Thymus (tissue), 11 donors: ENCODE data around the gene RUFY3. TPM values are rescaled to one million over a fixed set of nuclear protein-coding genes. Genes with fewer than 3 reads are reported as not detected.

Experiments used
- DNase-seq, 9 donors: peaks; one replicate each; pipeline ENCODE4 v3.0.0-alpha.2; 2013; ENCODE audit warnings: low spot score in 9 of 9, low read depth in 6 of 9, missing footprints in 1 of 9
- H3K27ac ChIP-seq, 2 donors: one replicate each; pipeline ENCODE4 v1.5.1; 2013; ENCODE audit warnings: control low read depth in 1 of 2, low read depth in 1 of 2, low read length in 1 of 2, mild to moderate bottlenecking in 1 of 2, moderate library complexity in 1 of 2
- H3K27me3 ChIP-seq, 2 donors: one replicate each; pipeline ENCODE4 v1.5.1; 2013; ENCODE audit warnings: low read length in 1 of 2; ENCODE audit not compliant: control insufficient read depth in 2 of 2, insufficient read depth in 1 of 2
- H3K36me3 ChIP-seq, 2 donors: one replicate each; pipeline ENCODE4 v1.5.1; 2013; ENCODE audit warnings: low read length in 1 of 2, mild to moderate bottlenecking in 1 of 2, moderate library complexity in 1 of 2; ENCODE audit not compliant: control insufficient read depth in 2 of 2, insufficient read depth in 2 of 2
- H3K4me1 ChIP-seq, 2 donors: one replicate each; pipeline ENCODE4 v1.5.1; 2013; ENCODE audit warnings: low read length in 2 of 2; ENCODE audit not compliant: control insufficient read depth in 2 of 2, insufficient read depth in 2 of 2
- H3K4me3 ChIP-seq, 2 donors: one replicate each; pipeline ENCODE4 v1.5.1; 2013; ENCODE audit warnings: low read length in 2 of 2, control low read depth in 1 of 2, mild to moderate bottlenecking in 1 of 2
- H3K9me3 ChIP-seq, 2 donors: one replicate each; pipeline ENCODE4 v1.5.1; 2013; ENCODE audit warnings: low read length in 1 of 2, mild to moderate bottlenecking in 1 of 2; ENCODE audit not compliant: control insufficient read depth in 2 of 2, insufficient read depth in 1 of 2
- WGBS: extraction: QIAGEN DNeasy Blood & Tissue Kit; methylation state at CpG from one replicate; pipeline ENCODE4 v1.1.7; 2013; 5-methylcytosine and 5-hydroxymethylcytosine counted together
- polyA plus RNA-seq: library from polyadenylated mRNA; stranded (reverse); fragments of 200-250 nt; gene quantifications from one replicate; pipeline ENCODE4 v1.2.3, GENCODE V29; 2013
- total RNA-seq: library from RNA; stranded (reverse); fragments of 120-200 nt; gene quantifications from one replicate; pipeline ENCODE4 v1.2.4, GENCODE V29; 2013
- donor health status: healthy.

Gene RUFY3
- total and polyA plus RNA-seq, 2 donors: 37.3 to 75.3 TPM

DNA sequence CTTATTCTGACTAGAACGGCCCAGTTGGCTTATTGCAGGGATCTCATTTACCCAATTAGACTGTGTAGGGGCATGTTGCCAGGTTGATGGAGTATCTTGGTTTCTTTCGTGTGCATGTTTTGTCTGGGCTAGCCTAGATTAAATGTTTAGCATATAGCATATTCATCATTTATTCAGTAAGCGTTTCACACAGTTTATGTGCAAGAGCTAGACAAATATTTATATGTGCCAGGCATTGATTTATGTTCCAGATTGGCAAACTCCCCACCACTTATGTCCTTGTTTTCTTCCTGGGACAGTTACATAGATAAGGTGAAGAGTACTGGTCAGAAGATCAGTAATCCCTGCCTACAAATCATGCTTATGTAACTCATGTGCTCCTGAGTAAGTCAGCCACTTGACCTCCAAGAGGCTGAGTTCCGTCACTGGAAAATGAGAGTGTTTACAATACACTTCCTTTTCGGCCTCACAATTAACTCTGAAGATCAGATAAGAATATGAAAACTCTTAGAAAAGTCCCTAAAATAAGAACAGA lies 57.2 kb downstream of the RUFY3 start:
- 98% methylated on average over 5 of the region's 5 CpGs for whole genome bisulfite sequencing
- Histone ChIP-seq H3K4me1 (no peaks in the 10 kb centered on the region), H3K27ac (no peak overlapping the region), H3K36me3 (peaks cover 20 to 37% of the 10 kb centered on the region in 2 donors), H3K27me3 (no peaks in the 10 kb centered on the region), H3K9me3 (no peaks in the 10 kb centered on the region), H3K4me3 (no peak overlapping the region)
- no peak for DNase-seq

DNA sequence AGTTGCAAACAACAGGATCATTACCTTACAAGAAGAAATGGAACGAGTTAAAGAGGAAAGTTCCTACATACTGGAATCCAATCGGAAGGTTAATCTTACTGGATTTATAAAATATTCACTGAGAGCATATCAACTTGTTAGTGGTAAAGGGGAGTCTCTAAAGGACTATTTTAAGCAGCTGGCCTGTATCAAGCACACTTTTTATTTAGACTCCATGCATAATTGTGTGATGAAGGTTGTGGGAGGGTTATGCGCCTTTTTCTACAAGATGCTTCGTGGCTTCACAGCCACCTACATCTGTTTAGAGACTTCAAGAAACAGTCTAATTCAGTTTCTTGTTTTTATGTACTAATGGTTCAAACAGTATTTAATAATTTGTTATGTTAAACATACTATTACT lies 61.3 kb downstream of the RUFY3 start:
- no peak overlapping the region for H3K4me3 ChIP-seq
- whole genome bisulfite sequencing: 96% methylated on average over 4 of the region's 4 CpGs
- peaks cover 16 to 45% of the 10 kb centered on the region in 2 donors for H3K36me3 ChIP-seq
- H3K27me3 ChIP-seq: no peaks in the 10 kb centered on the region
- no peak overlapping the region for H3K27ac ChIP-seq
- no peaks in the 10 kb centered on the region for H3K9me3 ChIP-seq
- H3K4me1 ChIP-seq: no peaks in the 10 kb centered on the region
- no peak for DNase-seq

DNA sequence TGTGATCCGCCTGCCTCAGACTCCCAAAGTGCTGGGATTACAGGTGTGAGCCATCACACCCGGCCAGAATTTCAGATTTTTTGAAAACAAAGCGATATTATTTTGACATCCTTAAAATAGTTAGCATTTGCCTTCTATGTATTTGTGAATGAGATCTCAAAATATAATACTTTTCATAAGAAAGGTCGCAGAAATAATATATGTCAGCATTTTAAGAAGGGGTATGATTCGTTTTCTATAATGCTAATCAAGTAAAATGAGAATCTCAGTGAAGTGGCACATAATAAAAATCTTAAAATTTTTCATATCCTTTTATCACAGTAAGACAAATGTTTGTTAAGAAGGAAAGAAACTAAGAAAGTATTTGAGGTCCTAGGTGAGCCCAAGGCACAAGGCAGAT lies 65.7 kb downstream of the RUFY3 start:
- 98% methylated on average over 5 of the region's 5 CpGs for WGBS
- H3K4me3 ChIP-seq: no peak overlapping the region
- peaks cover 4 to 51% of the 10 kb centered on the region in 2 donors for H3K36me3 ChIP-seq
- no peaks in the 10 kb centered on the region for H3K4me1 ChIP-seq
- no peak for DNase-seq
- H3K27me3 ChIP-seq: no peaks in the 10 kb centered on the region
- H3K9me3 ChIP-seq: no peaks in the 10 kb centered on the region
- no peak overlapping the region for H3K27ac ChIP-seq

DNA sequence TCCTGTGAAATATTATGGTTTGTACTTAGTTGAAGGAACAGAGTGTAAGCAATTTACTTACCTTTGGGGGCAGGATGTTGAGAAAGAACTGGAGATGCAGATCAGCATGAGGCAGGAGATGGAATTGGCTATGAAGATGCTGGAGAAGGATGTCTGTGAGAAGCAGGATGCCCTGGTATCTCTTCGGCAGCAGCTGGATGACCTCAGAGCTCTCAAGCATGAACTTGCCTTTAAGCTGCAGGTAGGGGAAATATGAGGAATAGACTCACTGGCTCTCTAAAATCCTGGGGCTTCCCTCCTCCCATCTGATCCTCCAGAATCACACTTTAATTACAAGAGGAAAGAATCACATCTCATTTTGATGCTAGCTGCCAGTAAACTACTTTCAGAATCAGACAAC lies 67.0 kb downstream of the RUFY3 start:
- peaks cover 7 to 58% of the 10 kb centered on the region in 2 donors for H3K36me3 ChIP-seq
- no peak overlapping the region for H3K4me3 ChIP-seq
- no peaks in the 10 kb centered on the region for H3K27me3 ChIP-seq
- no peaks in the 10 kb centered on the region for H3K4me1 ChIP-seq
- no peak overlapping the region for H3K27ac ChIP-seq
- 93% methylated on average over 1 of the region's 1 CpG for WGBS
- DNase-seq: no peak
- no peaks in the 10 kb centered on the region for H3K9me3 ChIP-seq

DNA sequence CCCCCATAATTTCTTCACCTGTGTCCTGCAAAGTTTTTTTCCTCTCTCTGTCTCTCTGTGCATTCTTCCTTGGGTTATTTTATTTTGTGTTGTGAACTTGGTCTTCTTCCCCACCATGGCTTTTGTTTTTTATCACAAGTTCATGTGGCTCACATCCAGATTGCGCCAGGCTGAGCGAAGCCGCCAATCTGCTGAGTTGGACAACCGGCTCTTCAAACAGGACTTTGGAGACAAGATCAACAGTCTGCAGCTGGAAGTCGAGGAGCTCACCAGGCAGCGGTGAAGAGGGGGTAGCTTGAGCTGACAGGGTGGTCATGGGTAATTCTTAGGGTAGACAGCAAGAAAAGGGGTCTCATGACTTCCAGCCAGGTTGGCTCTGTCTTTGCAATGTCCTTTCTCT lies 71.9 kb downstream of the RUFY3 start:
- H3K27ac ChIP-seq: no peak overlapping the region
- peaks cover 0 to 3% of the 10 kb centered on the region in 2 donors for H3K9me3 ChIP-seq
- H3K4me3 ChIP-seq: no peak overlapping the region
- DNase-seq: no peak
- no peaks in the 10 kb centered on the region for H3K27me3 ChIP-seq
- over 99% methylated on average over 6 of the region's 6 CpGs for WGBS
- no peaks in the 10 kb centered on the region for H3K4me1 ChIP-seq
- H3K36me3 ChIP-seq: peaks cover 29 to 76% of the 10 kb centered on the region in 2 donors

DNA sequence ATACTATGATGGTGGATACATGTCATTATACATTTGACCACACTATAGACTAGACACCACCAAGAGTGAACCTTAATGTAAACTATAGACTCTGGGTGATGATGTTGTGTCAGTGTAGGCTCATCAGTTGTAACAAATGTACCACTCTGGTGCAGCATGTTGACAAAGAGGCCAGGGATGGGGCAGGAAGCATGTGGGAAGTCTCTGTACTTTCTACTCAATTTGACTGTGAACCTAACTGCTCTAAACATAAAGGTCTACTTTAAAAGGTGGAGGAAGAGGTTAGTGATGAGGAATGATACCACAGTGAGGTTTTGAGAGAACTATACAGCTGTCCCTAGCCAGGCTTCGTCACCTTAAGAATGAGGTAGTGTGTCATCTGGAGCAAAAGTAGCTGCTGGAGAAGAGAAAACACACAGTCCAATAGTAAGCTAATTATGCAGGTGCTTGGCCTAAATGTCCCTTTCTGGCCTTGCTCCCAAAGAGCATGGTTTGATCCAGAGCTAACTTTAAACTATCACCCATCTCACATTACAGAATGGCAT lies 79.6 kb downstream of the RUFY3 start:
- Histone ChIP-seq H3K9me3 (peaks cover 0 to 4% of the 10 kb centered on the region in 2 donors), H3K27me3 (no peaks in the 10 kb centered on the region), H3K36me3 (peaks cover 11 to 28% of the 10 kb centered on the region in 2 donors), H3K27ac (peak overlapping the region; percentile 57 to 81), H3K4me3 (no peak overlapping the region), H3K4me1 (peaks cover 14 to 26% of the 10 kb centered on the region in 2 donors)
- 6% methylated on average over 1 of the region's 1 CpG for WGBS
- peak; percentile 23 to 82 (median 40) for DNase-seq

DNA sequence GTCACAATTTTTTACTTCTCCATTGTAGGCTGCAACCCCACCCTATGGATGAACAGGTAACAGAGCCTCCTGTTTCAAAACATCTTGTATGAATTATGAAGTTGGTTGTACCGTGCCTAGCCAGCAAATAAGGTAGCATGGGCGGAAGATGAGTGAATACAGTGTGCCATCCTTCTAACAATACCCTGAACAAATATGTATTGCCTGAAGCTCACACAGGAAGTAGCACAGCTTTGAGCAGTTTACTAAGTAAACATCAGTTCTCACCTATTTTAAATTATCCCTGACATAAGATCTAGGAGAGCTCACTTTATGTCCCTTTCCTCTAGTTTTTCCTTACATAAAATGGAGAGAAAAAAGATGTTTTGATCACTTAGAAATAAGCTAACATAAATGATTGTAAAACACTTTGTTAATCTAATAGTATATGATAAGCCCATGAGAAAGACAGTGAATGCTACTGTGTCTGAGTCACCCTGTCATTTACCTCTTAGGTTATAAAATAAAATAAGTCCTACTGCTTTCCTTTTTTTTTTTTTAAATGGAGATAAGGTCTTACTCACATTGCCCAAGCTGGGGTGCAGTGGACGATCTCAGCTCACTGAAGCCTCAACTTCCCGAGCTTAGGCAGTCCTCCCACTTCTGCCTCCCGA lies 81.3 kb downstream of the RUFY3 start:
- Histone ChIP-seq H3K27me3 (no peaks in the 10 kb centered on the region), H3K27ac (peak overlapping the region; percentile 33 to 42), H3K4me3 (no peak overlapping the region), H3K4me1 (peaks cover 17 to 29% of the 10 kb centered on the region in 2 donors), H3K36me3 (peaks cover 7 to 30% of the 10 kb centered on the region in 2 donors), H3K9me3 (peaks cover 0 to 4% of the 10 kb centered on the region in 2 donors)
- DNase-seq: peak in 4 of 9 donors; percentile 15 to 65 (median 39)
- WGBS: 90% methylated on average over 5 of the region's 5 CpGs

DNA sequence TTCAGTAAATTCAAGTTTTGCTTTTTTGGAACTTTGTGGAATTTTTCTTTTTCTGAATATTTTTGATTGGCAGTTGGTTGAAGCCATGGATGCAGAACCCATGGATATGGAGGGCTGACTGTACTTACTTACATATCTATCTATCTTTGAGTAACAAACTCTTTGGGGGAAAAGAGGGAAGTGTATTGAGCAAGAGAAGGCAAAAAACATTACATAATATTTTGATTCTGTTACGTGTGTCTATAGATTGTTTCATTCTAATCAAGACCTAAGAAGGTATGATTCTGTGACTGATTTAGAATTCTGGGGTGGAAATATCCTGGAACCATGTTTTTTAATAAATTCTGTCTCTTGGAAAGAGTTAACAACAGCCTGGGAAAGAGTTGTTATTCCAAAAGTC lies 86.4 kb downstream of the RUFY3 start:
- Histone ChIP-seq H3K9me3 (peaks cover 0 to 2% of the 10 kb centered on the region in 2 donors), H3K27me3 (no peaks in the 10 kb centered on the region), H3K36me3 (peaks cover 0 to 25% of the 10 kb centered on the region in 2 donors), H3K27ac (no peak overlapping the region), H3K4me1 (peaks cover 3 to 10% of the 10 kb centered on the region in 2 donors), H3K4me3 (no peak overlapping the region)
- WGBS: 98% methylated on average over 1 of the region's 1 CpG
- no peak for DNase-seq

DNA sequence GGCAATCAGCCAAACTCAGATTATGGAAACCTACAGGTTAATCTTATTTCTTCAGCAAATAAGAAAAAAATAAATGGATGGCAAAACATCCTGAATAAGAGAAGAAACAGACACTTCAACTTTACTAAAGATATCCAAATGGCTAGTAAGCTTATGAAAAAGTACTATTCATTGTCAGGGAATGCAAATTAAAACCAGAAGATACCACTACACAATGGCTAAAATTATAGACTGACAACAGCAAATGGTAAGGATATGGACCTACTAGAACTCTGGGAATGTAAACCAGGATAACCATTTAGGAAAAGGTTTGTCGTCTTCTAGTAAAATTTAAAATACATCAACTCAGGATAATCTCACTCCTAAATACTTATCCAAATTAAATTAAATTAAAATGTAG lies 93.6 kb downstream of the RUFY3 start:
- no peak for DNase-seq
- Histone ChIP-seq H3K27ac (no peak overlapping the region), H3K36me3 (peaks cover 7 to 24% of the 10 kb centered on the region in 2 donors), H3K4me3 (no peak overlapping the region), H3K9me3 (no peaks in the 10 kb centered on the region), H3K4me1 (no peaks in the 10 kb centered on the region), H3K27me3 (no peaks in the 10 kb centered on the region)
- WGBS: 99% methylated on average over 1 of the region's 1 CpG
